ENCODE measurements around the gene PRKRA. TPM values are rescaled to one million over a fixed set of nuclear protein-coding genes. Genes with fewer than 3 reads are reported as not detected.
A peak's percentile ranks its signal among the peaks of the same experiment; 100 is the strongest.

The PRKRA gene
- total and polyA plus RNA-seq, 9 of the 15 experiments (the other 6 are each of a cell fraction or from before 2014, with no cell fraction given) = 14.1 to 78.1 (median 52.3) TPM

DNA sequence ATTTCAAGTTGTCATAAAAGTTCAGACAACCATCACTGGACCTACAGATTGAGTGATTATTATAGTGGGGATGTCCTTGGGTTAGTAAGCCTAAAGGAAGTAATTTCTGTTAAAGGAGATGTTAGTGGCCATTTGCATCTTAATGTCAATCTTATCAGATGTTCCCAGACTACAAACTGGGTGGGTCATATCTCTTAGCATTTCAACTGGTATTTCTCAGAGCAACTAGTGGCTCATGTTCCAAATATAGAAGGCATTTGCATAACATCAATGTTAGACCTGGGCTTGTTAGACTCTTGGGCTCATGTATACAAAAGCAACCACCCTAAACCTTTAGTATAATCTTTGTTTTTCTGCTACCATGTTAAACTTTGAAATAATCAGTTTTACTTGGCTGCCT lies 47.2 kb upstream of the PRKRA start (continued):
- TF ChIP-seq, protein P1, sequence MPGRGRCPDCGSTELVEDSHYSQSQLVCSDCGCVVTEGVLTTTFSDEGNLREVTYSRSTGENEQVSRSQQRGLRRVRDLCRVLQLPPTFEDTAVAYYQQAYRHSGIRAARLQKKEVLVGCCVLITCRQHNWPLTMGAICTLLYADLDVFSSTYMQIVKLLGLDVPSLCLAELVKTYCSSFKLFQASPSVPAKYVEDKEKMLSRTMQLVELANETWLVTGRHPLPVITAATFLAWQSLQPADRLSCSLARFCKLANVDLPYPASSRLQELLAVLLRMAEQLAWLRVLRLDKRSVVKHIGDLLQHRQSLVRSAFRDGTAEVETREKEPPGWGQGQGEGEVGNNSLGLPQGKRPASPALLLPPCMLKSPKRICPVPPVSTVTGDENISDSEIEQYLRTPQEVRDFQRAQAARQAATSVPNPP (IDR thresholded peaks at IDR 0.05; ENCODE audit: borderline replicate concordance, insufficient read depth, insufficient read length) = no peak
- TF ChIP-seq FUS (optimal IDR thresholded peaks at IDR 0.05; ENCODE audit: low read depth, low read length) (no peak), ZFP30 (CRISPR knock-in tag; IDR thresholded peaks at IDR 0.05; ENCODE audit: borderline replicate concordance) (no peak), ZNF311 (CRISPR knock-in tag; IDR thresholded peaks at IDR 0.05) (no peak), HSF4 (CRISPR knock-in tag; IDR thresholded peaks at IDR 0.05; ENCODE audit: borderline replicate concordance) (no peak), NFYB (IDR thresholded peaks at IDR 0.05; ENCODE audit: extremely low read depth, insufficient read length) (no peak), PRMT5 (CRISPR knock-in tag; IDR thresholded peaks at IDR 0.05) (no peak), RBM22 (IDR thresholded peaks at IDR 0.05; ENCODE audit: low read depth, low read length, poor library complexity, severe bottlenecking) (no peak), GABPA (tag; conservative IDR thresholded peaks at IDR 0.05; ENCODE audit: low read depth) (no peak), POLR3A (IDR thresholded peaks at IDR 0.05; ENCODE audit: borderline replicate concordance, extremely low read depth, insufficient read depth, insufficient read length) (no peak), ASH1L (IDR thresholded peaks at IDR 0.05; ENCODE audit: borderline replicate concordance, low read depth, partially characterized antibody) (no peak), ELF4 (CRISPR knock-in tag; IDR thresholded peaks at IDR 0.05) (no peak), GTF2A2 (tag; IDR thresholded peaks at IDR 0.05) (no peak), TSC22D4 (tag; IDR thresholded peaks at IDR 0.05) (no peak), HMG20B (CRISPR knock-in tag; IDR thresholded peaks at IDR 0.05) (no peak), KDM4B (IDR thresholded peaks at IDR 0.05; ENCODE audit: borderline replicate concordance in 2 of 2, low read depth in 1 of 2) (no peak), MED1 (CRISPR knock-in tag; IDR thresholded peaks at IDR 0.05; ENCODE audit: borderline replicate concordance) (no peak), KLF6 (CRISPR knock-in tag; IDR thresholded peaks at IDR 0.05; ENCODE audit: borderline replicate concordance) (no peak), POLR3G (IDR thresholded peaks at IDR 0.05; ENCODE audit: extremely low read depth, insufficient read length, insufficient replicate concordance) (no peak)
- TF ChIP-seq, protein P2, sequence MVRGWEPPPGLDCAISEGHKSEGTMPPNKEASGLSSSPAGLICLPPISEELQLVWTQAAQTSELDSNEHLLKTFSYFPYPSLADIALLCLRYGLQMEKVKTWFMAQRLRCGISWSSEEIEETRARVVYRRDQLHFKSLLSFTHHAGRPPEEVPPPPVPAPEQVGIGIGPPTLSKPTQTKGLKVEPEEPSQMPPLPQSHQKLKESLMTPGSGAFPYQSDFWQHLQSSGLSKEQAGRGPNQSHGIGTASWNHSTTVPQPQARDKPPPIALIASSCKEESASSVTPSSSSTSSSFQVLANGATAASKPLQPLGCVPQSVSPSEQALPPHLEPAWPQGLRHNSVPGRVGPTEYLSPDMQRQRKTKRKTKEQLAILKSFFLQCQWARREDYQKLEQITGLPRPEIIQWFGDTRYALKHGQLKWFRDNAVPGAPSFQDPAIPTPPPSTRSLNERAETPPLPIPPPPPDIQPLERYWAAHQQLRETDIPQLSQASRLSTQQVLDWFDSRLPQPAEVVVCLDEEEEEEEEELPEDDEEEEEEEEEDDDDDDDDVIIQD (CRISPR knock-in tag; IDR thresholded peaks at IDR 0.05) = no peak
- TF ChIP-seq, protein P3, sequence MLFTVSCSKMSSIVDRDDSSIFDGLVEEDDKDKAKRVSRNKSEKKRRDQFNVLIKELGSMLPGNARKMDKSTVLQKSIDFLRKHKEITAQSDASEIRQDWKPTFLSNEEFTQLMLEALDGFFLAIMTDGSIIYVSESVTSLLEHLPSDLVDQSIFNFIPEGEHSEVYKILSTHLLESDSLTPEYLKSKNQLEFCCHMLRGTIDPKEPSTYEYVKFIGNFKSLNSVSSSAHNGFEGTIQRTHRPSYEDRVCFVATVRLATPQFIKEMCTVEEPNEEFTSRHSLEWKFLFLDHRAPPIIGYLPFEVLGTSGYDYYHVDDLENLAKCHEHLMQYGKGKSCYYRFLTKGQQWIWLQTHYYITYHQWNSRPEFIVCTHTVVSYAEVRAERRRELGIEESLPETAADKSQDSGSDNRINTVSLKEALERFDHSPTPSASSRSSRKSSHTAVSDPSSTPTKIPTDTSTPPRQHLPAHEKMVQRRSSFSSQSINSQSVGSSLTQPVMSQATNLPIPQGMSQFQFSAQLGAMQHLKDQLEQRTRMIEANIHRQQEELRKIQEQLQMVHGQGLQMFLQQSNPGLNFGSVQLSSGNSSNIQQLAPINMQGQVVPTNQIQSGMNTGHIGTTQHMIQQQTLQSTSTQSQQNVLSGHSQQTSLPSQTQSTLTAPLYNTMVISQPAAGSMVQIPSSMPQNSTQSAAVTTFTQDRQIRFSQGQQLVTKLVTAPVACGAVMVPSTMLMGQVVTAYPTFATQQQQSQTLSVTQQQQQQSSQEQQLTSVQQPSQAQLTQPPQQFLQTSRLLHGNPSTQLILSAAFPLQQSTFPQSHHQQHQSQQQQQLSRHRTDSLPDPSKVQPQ (CRISPR knock-in tag; IDR thresholded peaks at IDR 0.05; ENCODE audit: borderline replicate concordance) = no peak
- TF ChIP-seq, protein P4, sequence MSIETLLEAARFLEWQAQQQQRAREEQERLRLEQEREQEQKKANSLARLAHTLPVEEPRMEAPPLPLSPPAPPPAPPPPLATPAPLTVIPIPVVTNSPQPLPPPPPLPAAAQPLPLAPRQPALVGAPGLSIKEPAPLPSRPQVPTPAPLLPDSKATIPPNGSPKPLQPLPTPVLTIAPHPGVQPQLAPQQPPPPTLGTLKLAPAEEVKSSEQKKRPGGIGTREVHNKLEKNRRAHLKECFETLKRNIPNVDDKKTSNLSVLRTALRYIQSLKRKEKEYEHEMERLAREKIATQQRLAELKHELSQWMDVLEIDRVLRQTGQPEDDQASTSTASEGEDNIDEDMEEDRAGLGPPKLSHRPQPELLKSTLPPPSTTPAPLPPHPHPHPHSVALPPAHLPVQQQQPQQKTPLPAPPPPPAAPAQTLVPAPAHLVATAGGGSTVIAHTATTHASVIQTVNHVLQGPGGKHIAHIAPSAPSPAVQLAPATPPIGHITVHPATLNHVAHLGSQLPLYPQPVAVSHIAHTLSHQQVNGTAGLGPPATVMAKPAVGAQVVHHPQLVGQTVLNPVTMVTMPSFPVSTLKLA (conservative IDR thresholded peaks at IDR 0.05) = 0 out of 4 replicates have a peak, but pooled peaks of 1 of the 2 experiments have one; percentile 11

Data from K562 (cell line).